Activated T-cell treated with anti-CD3 and anti-CD28 coated beads for 24 hours (primary cell): Measurements from ENCODE around the gene COPZ1.
"Not testable (repeated sequence)": the region's sequence is repeated elsewhere in the genome, so short reads cannot be mapped to it uniquely, and the experiment has no call there.

Source experiments
- DNase-seq: peaks from one replicate; pipeline ENCODE4 v3.0.0-alpha.2; 2020; ENCODE audit warnings: low read depth

Gene COPZ1

GRCh38 chr12:54324617-54325441, at the start of gene COPZ1:
Gene COPZ1, plus strand, starts transcription at chr12:54325131. Its CDS starts 33 bp downstream, at chr12:54325164.
- peak; percentile 89 for DNase-seq

GRCh38 chr12:54276368-54276767, 48.6 kb upstream of the COPZ1 start:
- DNase-seq: no peak

- DNase-seq: no peak
Observed at GRCh38 chr12:54277823-54278276, 47.1 kb upstream of the COPZ1 start.

- DNase-seq: no peak
Observed at GRCh38 chr12:54279227-54279631, 45.7 kb upstream of the COPZ1 start.

GRCh38 chr12:54279632-54280467, 45.1 kb upstream of the COPZ1 start, which contains the start of gene CBX5:
Gene CBX5, minus strand, starts transcription at chr12:54280122. Its CDS starts 22,472 bp downstream, at chr12:54257650.
- peak; percentile 100 for DNase-seq

- DNase-seq: peak; percentile 92
Observed at GRCh38 chr12:54280468-54281260, 44.3 kb upstream of the COPZ1 start, which contains the start of gene HNRNPA1. Gene HNRNPA1, plus strand, starts transcription at chr12:54280726. Its CDS starts 82 bp downstream, at chr12:54280808.

GRCh38 chr12:54281261-54281638, 43.7 kb upstream of the COPZ1 start:
- DNase-seq: not testable (repeated sequence)

- DNase-seq: not testable (repeated sequence)
Observed at GRCh38 chr12:54281694-54282093, 43.2 kb upstream of the COPZ1 start.

GRCh38 chr12:54282949-54283593, 41.9 kb upstream of the COPZ1 start:
- DNase-seq: no peak

- DNase-seq: not testable (repeated sequence)
Observed at GRCh38 chr12:54284070-54284780, 40.7 kb upstream of the COPZ1 start.

GRCh38 chr12:54285150-54286041, 39.5 kb upstream of the COPZ1 start:
- DNase-seq: no peak

- no peak for DNase-seq
Observed at GRCh38 chr12:54286042-54287030, 38.6 kb upstream of the COPZ1 start.

GRCh38 chr12:54287261-54288157, 37.4 kb upstream of the COPZ1 start:
- no peak for DNase-seq

- DNase-seq: no peak
Observed at GRCh38 chr12:54292083-54292930, 32.6 kb upstream of the COPZ1 start.

- DNase-seq: no peak
Observed at GRCh38 chr12:54292931-54293241, 32.0 kb upstream of the COPZ1 start.

GRCh38 chr12:54294152-54294952, 30.6 kb upstream of the COPZ1 start:
- DNase-seq: no peak
